Measurements from ENCODE around the gene TCF7L1.

- TF ChIP-seq IRF2 (CRISPR knock-in tag; IDR thresholded peaks at IDR 0.05) (peak; percentile 29; the same call in 1 of the 2 replicates), ZNF121 (CRISPR knock-in tag; IDR thresholded peaks at IDR 0.05) (no peak), POLR2A (IDR thresholded peaks at IDR 0.05; ENCODE audit: insufficient read depth in 1 of 2, low read depth in 2 of 2, low read length in 2 of 2) (0 out of 4 replicates have a peak, but pooled peaks of 1 of the 2 experiments have one; percentile 17), ZNF644 (CRISPR knock-in tag; IDR thresholded peaks at IDR 0.05; ENCODE audit: low read depth) (no peak), TEF (CRISPR knock-in tag; IDR thresholded peaks at IDR 0.05) (no peak), SALL1 (CRISPR knock-in tag; IDR thresholded peaks at IDR 0.05) (peak; percentile 70), GABPB1 (CRISPR knock-in tag; IDR thresholded peaks at IDR 0.05) (peak; percentile 61; the same call in 1 of the 2 replicates), CTCF (CRISPR knock-in tag; IDR thresholded peaks at IDR 0.05) (0 out of 2 replicates have a peak, but pooled peaks have one; percentile 2), JUNB (CRISPR knock-in tag; IDR thresholded peaks at IDR 0.05; ENCODE audit: borderline replicate concordance) (no peak), PBX3 (CRISPR knock-in tag; IDR thresholded peaks at IDR 0.05; ENCODE audit: borderline replicate concordance) (no peak), ZNF329 (CRISPR knock-in tag; IDR thresholded peaks at IDR 0.05; ENCODE audit: low read depth) (no peak), SUZ12 (IDR thresholded peaks at IDR 0.05; ENCODE audit: low read depth, low read length) (no peak), SOX13 (IDR thresholded peaks at IDR 0.05) (no peak), SOX13 (CRISPR knock-in tag; conservative IDR thresholded peaks at IDR 0.05 in 1 of 2, IDR thresholded peaks at IDR 0.05 in 1 of 2) (0 out of 4 replicates have a peak, but pooled peaks of 1 of the 2 experiments have one; percentile 12), ZNF512B (CRISPR knock-in tag; IDR thresholded peaks at IDR 0.05; ENCODE audit: borderline replicate concordance) (no peak)
These were observed 175.8 kb downstream of the TCF7L1 start for GRCh38 chr2:85308896-85309555.

Measured in HepG2 (cell line).